Measurements from ENCODE around the gene LINC00305.

DNA sequence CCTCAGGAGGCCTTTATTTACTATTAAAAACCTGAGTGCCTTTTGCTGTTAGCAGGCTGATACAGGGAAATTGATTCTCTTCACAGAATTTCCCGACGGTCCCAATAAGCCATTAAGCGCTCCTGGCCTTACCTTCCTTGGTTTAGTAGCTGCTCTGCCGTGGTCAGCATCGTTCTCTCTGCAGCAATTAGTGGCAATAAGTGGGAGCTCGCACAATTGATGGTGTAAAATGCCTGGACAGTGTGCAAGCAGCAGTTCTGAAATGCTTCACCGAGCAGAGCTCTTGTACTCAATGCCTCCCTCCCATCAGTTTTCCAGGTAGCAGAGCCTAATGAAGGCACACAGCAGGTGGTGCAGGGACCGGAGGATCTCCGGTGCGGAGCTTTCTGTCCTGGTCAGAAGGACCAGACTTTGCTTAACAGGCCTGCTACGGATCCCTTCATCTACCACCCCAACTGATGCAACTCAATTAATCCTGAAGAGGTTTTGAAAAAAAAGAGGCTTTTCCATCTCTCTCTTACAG is 1.1 kb upstream of the LINC00305 start:
- TF ChIP-seq GATA2 (IDR thresholded peaks at IDR 0.05; ENCODE audit: low read depth, low read length) = no peak
- no peak for TF ChIP-seq GATA3 (IDR thresholded peaks at IDR 0.05; ENCODE audit: low read depth, low read length)

Measured in SH-SY5Y (cell line).